ENCODE results near the gene UBE2E1.

The UBE2E1 gene

GRCh38 chr3:23796518-23796917, 9.2 kb upstream of the UBE2E1 start:
- DNase-seq (ENCODE audit: low spot score), result no peak

GRCh38 chr3:23797491-23797890, 8.3 kb upstream of the UBE2E1 start:
- DNase-seq (ENCODE audit: low spot score), result no peak

- no peak for DNase-seq (ENCODE audit: low spot score)
Measured at GRCh38 chr3:23798456-23798855, 7.3 kb upstream of the UBE2E1 start.

GRCh38 chr3:23798876-23799275, 6.9 kb upstream of the UBE2E1 start:
- DNase-seq (ENCODE audit: low spot score), result no peak

GRCh38 chr3:23800731-23801130, 5.0 kb upstream of the UBE2E1 start:
- no peak for DNase-seq (ENCODE audit: low spot score)

- DNase-seq (ENCODE audit: low spot score), result no peak
Measured at GRCh38 chr3:23804441-23805209, 1.1 kb upstream of the UBE2E1 start.

GRCh38 chr3:23805210-23805632, 534 bp upstream of the UBE2E1 start:
- DNase-seq (ENCODE audit: low spot score), result no peak

GRCh38 chr3:23806534-23807423, 1.0 kb downstream of the UBE2E1 start:
- no peak for DNase-seq (ENCODE audit: low spot score)

- DNase-seq (ENCODE audit: low spot score), result no peak
Measured at GRCh38 chr3:23807424-23808015, 1.8 kb downstream of the UBE2E1 start.

GRCh38 chr3:23808525-23808924, 2.8 kb downstream of the UBE2E1 start:
- no peak for DNase-seq (ENCODE audit: low spot score)

- DNase-seq (ENCODE audit: low spot score), result no peak
Measured at GRCh38 chr3:23809294-23809693, 3.5 kb downstream of the UBE2E1 start.

- no peak for DNase-seq (ENCODE audit: low spot score)
Measured at GRCh38 chr3:23809840-23810342, 4.1 kb downstream of the UBE2E1 start.

- no peak for DNase-seq (ENCODE audit: low spot score)
Measured at GRCh38 chr3:23810343-23811184, 4.8 kb downstream of the UBE2E1 start.

- no peak for DNase-seq (ENCODE audit: low spot score)
Measured at GRCh38 chr3:23811185-23811527, 5.4 kb downstream of the UBE2E1 start.

GRCh38 chr3:23811919-23812318, 6.2 kb downstream of the UBE2E1 start:
- no peak for DNase-seq (ENCODE audit: low spot score)

- DNase-seq (ENCODE audit: low spot score), result no peak
Measured at GRCh38 chr3:23815879-23816278, 10.1 kb downstream of the UBE2E1 start.

GRCh38 chr3:23816721-23817120, 11.0 kb downstream of the UBE2E1 start:
- no peak for DNase-seq (ENCODE audit: low spot score)

GRCh38 chr3:23817508-23818223, 11.9 kb downstream of the UBE2E1 start:
- no peak for DNase-seq (ENCODE audit: low spot score)

GRCh38 chr3:23819599-23820360, 14.0 kb downstream of the UBE2E1 start:
- DNase-seq (ENCODE audit: low spot score), result peak; percentile 40

- no peak for DNase-seq (ENCODE audit: low spot score)
Measured at GRCh38 chr3:23820888-23821287, 15.1 kb downstream of the UBE2E1 start.

All from COLO829 (cell line).